Measurements from ENCODE around the gene R3HDM1.

R3HDM1 gene

DNA sequence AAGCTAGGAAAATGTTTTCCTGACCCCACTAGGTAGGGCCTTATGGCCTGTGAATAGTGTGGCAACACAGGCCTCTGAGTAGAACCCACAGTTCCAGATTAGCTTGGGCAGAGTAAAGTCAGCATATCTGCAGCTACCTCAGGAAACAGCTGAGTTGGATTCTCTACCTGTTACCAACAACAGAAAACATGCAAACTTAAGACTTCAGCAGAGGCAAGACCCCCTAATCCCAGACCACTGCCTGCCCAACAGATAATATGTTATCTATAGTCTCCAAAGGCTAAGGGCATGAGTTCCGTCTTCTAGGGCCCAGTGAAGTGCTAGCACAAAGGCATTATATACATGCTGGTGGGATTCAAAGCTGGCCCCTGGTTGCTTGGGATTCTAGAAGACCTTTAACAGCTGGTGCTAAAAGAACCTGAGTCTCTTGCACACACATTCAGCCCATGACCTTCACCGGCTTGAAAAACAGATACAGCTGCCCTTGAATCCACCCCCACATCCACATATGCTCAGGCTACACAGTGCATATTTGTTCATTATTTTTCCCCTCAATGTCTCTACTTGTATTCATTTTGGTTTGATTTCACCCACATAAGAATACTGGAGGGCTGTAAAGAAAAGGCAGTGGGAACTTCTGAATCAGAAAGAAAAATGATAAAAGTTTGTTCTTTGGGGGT is 196.9 kb downstream of the R3HDM1 start:
- DNase-seq: no peak

DNA sequence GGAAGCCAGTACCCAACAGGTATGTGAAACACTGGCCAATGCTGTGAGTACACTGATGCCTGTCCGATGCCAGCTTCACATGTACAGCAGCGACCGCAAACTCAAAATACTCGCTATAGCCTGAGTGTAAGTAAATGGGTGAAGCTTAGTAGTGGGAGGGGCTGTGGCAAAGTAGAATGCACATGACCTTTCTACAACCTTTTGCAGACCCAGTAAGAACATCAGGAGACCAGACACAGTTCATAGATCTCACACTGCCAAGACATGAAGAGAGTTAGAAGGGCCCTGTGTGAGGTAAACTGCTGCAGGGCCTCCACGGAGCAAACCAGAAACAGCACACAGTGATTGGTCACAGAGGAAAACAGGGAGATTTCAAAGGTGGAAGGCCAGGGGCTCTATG is 201.3 kb downstream of the R3HDM1 start:
- DNase-seq: no peak

DNA sequence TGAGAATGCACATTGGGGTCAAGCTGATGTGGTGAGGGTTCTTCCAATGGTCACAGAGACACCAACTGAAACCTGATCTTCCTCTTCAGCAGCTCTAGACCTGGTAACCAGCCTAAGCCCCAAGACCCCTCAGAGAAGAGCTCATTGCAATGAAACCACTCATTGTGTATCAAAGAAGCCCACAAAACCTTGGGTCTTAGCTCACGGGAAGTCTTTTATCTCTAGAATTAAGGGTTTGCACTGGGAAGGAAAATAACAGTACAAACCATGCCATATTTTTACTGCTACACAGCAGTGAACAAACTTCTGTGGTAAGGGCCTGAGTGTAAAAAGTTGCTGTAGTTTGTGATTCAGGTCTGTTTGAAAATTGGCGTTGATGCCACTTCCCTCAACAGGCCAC is 201.8 kb downstream of the R3HDM1 start:
- no peak for DNase-seq

DNA sequence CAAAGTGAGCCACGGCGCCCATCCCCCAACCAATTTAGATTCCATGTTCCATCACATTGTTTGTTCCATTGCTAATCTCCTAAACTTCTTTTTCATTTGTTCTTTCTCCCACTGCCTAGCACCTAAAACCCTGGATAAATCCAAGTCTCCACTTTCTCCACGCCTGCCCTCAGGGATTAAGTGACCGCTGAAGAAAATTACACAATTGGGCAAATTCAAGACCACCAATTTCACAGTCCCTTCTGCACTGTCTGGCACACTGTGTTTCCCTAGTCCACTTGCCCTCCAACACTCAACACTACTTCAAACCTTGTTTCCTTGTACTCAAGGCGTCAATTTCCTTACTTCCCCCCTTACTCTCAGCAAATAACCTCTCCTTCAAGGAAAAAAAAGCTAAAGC is 205.3 kb downstream of the R3HDM1 start:
- DNase-seq: no peak

DNA sequence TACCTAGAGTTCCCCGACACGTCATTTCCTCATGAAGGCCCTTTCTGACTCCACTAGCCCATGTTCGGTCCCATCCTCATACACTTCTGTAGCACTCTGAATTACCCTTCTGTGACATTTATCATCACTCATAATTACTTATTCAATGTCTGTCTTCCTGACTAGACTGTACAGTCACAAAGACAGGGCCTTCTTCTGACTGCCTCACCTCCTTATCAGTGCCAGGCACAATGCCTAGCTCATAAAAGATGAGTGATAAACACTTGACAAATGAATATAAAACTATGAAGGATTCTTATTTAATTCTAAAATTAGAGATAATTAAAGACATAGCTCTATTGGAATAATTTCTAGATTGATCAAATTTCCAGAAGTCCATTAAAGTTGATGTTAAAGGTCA is 208.9 kb downstream of the R3HDM1 start:
- DNase-seq: no peak

DNA sequence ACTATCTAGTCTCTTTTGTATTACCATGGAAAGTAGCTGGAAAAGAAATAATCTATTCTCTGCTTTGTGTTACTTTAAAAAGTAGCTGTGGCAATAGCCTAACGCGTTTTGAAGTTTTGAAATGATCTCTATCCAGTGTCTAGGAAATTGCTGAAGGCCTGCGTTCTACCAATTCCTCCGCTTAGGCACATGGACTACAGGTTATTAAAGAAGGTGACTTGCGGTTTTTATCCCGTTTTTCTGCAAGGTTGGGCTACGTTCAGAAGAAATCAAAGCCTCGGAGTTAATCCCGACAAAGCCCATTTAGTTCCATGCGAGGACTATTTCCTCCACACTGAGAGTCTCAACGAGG is 209.7 kb downstream of the R3HDM1 start:
- no peak for DNase-seq

DNA sequence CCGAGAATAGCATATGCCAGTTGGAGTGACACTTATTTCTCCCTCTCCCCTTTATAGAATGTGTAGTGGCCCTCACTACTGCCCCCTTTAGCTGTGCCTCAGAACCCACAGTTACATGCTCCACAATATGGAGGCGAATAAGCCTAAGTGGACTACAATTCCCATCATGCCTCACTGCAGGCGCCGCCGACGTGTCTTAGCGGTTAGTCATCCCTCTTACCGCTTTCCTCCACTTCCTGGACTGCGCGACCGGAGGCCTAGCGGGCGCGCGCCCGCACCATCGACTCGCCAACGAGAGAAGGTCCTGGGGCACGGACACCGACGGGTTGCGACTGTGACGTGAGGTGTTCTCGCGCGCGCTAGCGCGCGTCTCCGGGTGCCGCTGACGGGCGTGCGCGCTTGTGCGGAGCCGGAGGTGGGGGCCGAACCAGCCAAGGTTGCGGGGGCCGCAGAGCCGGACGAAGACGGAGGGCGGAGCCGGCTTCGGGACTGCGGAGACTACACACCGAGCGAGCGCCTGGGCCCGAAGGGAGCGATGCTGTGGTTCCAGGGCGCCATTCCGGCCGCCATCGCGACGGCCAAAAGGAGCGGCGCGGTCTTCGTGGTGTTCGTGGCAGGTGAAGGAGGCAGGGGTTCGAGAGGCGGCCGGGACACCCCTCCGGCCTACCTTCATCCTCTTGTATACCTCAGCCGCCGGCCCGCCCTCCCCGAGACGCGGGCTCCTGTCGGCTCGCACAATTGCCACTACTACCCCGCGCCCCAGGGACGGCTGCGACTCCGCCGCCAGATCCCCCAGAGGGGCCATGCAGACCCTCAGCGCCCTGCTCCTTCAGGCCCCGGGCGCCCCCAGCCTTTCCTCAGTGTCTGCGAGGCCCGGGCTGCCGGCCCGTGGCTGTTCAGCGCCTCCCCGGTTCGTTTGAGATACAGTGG is 210.4 kb downstream of the R3HDM1 start, which contains the start of gene UBXN4:
Gene UBXN4 (plus strand): TSS at position 461 of the 930 bp plus-strand sequence. CDS start 75 bp downstream, at position 536.
- DNase-seq: peak; percentile 99

DNA sequence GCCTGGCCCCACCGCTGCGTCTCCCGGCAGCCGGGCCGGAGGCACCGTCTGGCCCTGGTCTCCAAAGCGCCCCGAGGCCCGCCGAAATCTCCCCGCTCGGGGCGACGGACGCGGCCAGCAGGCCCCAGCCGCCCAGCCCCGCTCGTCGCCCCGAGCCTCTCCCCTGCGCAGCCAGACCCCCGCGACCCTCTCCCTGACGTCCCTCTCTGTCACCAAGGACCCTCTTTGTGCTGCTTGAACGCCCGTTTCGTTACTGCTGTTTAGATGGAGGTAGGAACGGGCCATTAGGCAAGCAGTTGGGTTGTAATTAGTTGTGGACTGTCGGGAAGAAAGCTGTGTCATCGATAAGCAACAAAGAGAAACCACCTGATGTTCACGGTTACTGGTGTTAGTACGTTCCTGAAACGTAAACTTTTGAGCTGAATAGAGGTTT is 211.1 kb downstream of the R3HDM1 start:
- DNase-seq: peak; percentile 56

DNA sequence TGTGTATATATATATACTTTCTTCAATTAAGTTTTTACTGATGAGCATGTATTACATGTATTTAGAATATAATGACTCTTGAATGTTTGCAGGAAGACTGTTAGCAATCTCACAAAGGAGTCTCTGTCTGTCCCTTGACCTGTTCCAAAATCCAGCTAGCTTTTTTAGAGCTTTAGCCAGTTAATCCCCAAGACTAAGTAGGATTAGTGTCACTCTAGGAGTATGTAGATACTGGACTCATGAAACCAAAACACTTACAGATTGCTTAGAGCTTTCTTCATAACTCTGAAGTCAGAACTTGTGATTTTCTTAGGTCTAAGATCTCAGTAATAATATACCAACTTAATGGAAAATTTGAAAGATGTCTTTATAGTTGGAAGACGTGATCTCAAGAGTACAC is 212.6 kb downstream of the R3HDM1 start:
- no peak for DNase-seq

DNA sequence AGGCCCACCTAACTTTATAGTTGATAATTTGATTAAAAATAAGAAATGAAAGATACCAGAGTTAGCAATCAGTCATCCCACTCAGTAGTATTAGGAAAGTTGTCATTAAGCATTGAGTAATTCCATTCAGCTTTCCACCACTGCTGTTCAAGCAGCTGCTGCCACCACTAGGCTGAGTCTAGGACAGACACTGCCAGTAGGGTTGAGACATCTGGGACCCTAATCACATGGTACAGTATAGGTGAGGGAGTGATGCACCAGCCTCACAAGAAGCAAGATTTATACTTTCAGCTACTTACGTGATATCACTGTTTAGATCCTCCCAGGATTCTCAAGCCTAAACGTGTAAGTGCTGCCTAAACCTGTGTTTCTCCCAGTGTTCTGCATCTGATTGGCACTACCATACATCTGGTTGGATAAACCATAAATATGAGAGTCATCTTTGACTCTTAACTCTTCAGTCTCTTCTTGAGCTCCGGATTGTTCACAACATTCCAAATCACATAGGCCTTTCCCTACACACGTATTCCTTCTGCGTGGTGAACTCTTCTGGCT is 213.6 kb downstream of the R3HDM1 start:
- peak; percentile 51 for DNase-seq

DNA sequence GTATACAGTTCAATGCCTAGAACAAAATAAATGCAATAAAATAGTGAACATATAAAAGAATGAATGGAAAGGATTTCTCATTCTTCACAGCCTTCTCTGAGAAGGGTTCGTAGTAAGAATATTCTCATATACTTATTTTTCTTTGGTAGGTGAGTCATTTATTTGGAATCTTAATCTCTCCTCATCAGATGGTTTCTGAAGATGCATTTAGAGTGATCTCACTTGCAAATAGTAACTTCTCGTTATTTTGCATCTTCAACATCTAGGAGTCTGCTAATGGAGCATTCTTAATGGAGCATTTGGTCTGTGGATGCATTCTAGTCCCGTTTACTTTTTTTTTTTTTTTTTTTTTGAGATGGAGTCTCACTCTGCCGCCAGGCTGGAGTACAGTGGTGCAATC is 214.3 kb downstream of the R3HDM1 start:
- DNase-seq: no peak

DNA sequence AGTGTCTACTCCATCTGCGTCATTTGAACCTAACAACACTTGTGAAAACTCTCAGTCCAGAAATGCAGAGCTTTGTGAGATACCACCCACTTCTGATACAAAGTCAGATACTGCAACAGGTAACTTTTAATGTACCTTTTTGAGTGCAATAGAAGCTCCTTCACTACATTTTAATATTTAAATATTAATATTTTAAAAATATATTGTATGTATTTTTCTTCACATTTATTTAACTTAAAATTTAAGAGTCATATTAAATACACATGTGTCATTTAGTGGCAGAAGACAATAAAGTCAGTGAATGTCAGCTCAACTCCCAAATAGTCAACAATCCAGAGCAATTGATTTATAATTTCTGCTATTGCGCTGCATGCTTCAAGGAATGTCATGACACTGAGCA is 224.3 kb downstream of the R3HDM1 start:
- no peak for DNase-seq

DNA sequence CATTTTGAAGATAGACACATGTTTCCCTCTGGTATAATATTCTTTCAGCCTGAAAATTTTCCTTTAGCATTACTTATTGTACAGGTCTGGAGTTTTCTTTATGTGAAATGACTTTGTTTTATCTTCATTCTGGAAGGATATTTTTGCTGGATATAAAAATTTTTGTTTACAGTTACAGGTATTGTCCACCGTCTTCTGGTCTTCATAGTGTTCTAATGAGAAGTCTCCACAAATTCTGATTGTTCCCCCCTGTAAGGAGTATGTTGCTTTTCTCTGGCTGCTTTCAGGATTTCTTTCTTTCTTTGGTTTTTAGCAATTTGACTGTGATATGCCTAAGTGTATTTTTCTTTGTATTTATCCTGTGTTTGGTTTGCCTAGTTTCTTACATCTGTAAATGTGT is 225.4 kb downstream of the R3HDM1 start:
- DNase-seq: no peak

DNA sequence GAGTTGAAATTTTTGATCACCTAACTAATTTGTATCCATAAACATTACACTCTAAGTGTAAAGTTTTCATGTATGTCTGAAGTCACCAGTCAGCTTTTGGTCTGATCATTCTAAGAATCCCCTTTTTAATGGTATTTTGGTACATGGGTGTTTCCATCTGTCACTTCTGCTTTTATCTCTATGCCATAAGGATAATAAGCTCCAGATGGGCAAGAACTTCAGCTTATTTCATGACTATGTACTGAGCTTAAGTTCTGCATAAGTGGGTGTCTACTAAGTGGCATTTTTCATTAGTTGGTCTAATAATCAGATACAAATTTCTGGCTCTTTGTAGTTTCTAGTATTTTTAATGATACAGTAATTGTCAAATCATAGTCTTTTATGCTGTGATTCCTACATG is 230.7 kb downstream of the R3HDM1 start:
- DNase-seq: no peak

DNA sequence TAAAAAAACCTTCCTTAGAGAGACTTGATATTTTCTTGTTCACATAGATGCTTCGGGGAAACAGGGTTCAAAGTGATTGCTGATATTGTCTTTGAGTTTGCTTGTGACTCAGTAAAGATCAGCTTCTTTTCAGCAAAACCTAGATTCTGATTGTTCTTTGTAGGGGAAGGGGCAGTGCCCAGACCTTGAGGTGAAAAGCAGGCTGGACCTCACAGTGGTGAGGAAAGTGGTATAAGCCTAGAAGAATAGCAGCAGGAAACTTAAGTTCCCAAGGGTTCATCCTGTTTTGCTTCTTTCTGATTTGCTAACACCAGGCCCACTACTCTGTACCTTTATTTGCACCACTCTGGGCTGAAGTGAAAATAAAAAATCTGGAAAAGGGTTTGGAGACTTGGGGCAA is 231.2 kb downstream of the R3HDM1 start:
- DNase-seq: no peak

DNA sequence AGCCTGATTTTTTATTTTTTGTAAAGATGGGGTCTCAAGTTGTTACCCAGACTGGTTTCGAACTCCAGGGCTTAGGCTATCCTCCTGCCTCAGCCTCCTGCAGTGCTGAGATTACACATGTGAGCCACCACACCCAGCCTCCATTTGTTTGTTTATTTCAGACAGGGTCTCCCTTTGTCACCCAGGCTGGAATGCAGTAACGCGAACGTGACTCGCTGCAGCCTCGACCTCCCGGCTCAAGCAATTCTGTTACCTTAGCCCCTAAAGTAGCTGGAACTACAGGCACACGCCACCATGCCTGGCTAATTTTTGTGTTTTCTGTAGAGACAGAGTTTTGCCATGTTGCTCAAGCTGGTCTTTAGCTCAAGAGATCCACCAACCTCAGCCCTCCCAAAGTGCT is 237.6 kb downstream of the R3HDM1 start:
- DNase-seq: no peak

DNA sequence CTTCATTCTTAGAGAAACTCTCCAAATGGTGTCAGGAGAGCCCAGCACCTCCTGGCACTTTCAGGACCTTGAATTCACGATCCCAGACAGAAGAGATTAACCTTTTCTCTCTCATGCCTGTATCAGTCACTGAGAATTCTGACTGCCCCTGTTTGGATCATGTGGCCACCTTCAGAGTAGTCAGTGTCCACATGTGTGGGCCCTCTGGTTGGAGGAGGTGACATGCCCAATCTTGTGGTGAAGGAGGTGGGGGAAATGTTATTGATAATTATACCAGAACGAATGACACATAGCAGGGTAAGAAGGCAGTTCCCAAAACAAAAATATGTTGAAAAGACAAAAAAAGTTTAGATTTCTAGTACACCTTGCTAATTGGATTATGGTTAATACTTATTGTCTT is 242.0 kb downstream of the R3HDM1 start:
- DNase-seq: no peak

DNA sequence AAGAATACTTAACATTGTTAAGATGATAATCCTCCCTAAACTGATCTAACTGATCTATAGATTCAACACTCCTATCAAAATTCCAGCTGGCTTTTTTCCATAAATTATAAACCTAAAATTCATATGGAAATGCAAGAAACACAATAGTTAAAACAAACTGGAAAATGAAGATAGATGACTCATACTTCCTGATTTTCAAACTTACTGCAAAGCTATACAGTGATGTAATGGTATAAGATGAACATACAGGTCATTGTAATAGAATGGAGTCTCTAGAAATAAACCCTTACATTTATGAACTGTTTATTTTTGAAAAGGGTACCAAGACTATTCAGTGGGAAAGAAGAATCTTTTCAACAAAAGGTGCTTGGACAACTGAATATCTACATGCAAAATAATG is 242.6 kb downstream of the R3HDM1 start:
- no peak for DNase-seq
